NCI-H2171 (cell line): Measurements from ENCODE around the gene BRD2.
"Not testable (repeated sequence)": the region's sequence is repeated elsewhere in the genome, so short reads cannot be mapped to it uniquely, and the experiment has no call there.

ENCODE experiments used
- DNase-seq: peaks from one replicate; lab custom pipeline; 2025; lab: John Stamatoyannopoulos, UW

Gene BRD2

DNA sequence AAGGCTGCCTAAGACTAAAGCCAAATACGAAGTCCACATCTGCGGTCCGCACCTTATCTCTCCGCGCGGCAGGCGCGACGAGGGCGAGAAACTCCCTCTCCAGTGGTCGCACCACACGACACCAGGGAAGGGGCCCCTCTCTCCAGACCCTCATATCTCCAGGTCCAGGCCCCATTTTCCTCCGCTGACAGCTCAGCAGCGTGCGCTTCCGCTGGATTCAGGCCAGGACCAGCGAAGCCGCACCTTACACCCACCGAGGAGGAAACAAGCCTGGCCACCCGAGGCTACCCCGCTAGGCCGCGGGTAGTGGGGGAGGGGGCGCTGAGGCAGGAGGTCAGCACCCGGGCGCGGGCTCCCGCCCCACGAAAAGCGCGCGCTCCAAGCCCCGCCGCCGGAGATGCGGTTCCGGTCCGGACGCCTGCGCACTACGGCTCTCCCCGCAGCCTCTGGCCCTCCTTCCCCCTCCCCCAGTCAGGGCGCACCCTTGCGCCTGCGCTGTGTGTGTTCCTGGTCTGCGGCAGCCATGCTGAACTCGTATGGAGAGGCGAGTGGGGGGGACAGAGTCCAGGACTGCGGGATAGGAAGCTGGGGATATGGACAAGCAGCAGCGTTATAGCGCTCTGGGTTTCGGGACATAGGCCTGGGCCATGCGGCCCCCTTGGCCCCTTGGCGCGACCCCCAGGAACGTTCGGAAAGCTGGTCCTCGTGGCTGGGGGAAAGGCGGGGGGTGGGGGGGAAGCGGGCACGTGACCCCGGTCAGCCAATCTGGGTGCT is at the start of gene BRD2:
TSS of gene BRD2 (plus strand) at position 502 of the 774 bp plus-strand sequence. CDS start 4,305 bp downstream, outside the sequence.
- DNase-seq: peak; percentile 94

DNA sequence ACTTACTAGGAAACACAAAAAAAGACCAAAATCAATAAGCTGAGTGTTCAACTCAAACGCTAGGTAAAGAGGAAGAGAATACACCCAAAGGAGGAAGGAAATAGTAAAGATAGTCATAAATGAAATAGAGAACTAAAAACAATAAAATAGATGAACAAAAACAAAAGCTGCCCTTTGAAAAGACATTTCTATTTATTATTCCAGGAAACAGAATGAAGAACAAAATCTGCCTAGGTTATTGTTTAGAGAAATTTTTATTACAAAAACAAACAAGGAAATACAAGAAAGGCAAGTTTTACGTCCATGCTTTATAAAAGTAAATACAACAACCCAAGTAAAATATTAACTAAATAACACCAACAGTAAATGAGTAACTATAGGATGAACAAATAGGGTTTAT is 47.7 kb upstream of the BRD2 start:
- no peak for DNase-seq

DNA sequence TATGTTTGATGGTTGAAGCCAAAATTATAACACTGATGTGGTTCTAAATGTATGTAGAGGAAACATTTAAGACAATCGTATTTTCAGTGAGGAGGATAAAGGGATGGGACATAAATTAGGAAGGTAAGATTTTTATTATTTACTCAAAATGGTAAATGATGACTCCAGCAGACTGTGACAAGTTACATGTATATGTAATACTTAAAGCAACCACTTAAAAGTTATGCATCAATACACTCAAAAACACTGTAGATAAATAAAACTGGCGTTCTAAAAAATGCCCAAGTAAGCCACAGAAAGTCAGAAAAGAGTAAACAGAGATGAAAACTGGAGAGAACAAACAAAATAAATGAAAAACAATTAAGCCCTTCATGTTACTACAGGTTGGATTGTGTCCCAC is 46.3 kb upstream of the BRD2 start:
- no peak for DNase-seq

DNA sequence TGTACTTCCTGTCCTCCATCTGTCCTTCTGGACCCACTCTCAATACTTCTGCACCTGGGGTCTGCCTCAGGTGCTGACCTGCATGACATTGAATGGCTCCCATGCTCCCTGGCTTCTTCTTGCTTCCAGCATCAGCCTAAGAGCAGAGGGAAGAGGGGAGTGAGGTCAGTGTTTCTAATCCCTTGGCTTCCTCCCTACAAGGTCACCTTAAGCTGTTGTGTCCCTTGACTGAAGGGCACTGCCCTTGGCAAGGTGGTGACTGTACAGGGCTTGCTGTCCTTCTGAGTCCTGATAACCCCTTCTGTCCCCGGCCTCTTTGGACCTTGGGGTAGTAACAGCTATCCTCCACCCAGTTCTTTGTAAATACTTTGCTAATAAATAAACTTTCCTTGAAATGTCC is 37.2 kb upstream of the BRD2 start:
- no peak for DNase-seq

DNA sequence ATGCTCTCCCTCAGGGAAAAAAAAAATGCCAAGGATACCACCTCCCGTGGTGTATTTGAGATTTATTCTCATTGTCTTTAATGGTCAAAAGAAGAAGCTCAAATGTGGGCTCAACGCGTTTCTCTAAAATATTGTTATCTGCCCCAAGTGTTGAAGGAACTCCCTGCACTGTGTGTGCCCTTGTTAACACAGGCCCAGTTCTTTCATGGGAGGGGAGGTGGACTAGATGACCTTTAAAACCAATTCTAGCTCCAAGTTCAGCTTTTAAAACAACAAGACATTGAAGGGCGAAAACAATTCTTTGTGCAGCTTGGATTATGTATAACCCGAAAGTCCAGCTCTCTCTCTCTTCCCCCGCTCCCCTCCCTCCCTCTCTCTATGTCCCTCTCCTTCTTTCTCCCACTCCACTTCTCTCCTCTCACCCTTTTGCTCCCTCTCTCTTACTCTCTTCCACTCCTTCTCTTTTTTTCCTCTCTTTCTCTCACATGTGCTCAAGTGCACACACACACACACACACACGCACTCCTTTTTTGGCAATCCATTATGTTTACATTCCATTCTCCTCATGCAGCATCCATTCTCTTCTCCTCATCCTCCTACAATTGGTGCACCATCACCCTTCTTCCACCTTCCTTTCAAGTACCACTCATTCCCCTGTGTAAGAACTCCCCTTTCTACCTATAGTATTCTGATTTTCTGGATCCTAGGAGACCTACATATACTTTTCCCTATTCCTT is 36.1 kb upstream of the BRD2 start:
- DNase-seq: no peak

DNA sequence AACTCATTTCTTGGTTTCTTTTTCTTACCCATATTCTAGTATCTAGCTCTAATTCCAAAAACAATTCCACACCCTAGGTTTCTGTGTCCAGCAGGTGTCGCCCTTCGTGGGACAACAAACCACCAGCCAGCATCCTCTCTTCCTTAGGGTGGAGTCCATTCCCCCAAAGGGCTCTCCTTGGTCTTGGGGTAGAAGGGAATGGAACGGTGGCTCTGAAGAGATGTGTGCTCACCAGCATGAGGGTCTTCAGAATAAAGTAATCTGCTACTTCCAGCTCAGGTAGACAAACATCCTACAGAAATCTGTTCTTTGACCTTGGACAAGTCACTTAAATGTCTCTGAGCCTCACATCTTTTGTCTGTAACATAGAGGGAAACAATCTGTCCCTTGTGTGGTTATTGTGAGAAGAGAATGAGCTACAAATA is 34.7 kb upstream of the BRD2 start:
- DNase-seq: peak; percentile 30

DNA sequence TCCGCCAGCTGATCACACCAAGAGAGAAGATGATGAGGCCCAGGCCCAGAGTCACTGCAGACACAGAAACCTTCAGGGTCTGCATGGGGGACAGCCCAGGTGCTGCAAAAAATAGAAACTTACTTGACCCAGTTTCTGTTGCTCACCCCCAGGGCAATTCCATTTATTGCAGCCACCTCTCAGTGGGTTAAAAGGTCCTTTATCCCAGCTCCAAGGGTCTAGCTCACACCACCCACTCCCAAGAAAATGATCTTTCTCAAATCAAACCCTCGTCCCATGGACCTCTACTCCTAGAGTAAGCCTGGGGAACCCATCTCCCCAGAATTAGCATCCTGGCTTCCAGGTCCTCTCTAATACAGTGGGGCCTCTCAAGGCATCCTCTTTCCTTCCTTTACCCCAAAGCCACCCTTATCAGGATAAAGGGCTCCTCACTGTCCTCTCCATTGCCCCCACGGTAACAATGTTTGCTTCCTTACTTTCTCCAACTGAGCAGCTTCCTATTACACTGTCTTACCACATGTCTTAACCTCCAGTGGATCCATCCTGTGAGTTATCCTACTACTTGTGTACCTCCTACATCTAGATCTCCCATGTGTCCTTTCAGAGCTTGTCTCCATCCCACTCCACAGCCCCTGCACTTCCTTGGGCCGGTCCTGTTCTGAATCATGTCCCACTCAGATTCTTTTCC is 32.7 kb upstream of the BRD2 start:
- DNase-seq: no peak

DNA sequence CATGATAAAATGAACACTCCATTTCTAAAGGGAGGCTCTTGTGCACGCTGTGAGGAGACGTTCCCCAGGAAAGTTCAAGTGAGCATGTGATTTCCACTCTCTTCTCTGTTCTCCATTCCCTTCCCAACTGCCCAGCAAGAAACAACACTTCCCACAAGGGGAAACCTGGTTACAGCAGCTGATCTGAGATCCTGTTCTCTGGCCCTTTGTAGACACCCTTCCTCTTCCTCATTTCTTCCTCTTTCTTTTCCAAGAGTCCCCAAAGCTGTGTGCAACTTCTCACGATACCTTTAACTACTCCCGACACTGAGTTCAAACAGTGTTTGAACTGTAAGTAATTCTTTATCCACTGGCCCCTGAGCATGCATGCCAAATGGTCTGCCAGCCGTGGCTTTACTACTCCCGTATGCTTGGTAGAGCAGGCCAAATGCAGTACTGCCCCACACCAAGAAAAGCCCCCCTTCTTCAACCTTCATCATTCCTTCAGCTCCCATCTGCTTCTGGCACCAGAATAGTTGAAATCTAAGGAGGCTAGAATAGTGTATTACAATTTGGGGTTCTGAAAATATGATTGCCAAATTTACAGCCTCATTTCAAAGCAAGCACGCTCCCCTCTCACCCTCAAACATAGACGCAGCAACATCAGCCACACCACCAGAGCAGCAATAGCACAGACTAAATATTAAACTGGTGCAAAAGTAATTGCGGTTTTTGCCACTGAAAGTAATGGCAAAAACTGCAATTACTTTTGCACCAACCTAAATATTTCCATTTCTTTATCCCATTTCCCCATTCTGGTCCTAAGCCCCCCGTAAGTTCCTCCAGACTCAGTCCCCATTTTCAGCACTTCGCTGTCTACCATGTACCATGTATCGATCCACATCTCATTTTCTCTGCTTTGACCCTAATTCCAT is 31.9 kb upstream of the BRD2 start:
- no peak for DNase-seq

DNA sequence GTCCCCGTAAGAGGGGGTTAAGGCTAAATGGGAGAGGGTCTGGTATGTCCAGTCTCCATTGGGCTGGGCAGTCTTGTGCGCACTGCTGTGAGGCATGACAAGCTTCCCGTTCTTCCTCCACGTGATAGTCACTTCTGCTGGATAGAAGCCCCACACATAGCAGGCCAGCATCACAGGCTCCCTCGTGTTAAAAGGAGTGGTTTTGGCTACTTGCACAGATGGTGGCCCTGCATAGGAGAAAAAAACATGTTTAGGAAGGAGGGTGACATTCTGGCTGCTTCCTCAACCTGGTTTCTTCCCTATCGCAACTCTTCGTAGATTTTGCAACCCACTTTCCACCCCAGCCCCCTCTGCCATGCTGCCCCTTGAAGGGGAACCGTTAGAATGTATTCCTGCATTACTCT is 31.2 kb upstream of the BRD2 start:
- DNase-seq: no peak

DNA sequence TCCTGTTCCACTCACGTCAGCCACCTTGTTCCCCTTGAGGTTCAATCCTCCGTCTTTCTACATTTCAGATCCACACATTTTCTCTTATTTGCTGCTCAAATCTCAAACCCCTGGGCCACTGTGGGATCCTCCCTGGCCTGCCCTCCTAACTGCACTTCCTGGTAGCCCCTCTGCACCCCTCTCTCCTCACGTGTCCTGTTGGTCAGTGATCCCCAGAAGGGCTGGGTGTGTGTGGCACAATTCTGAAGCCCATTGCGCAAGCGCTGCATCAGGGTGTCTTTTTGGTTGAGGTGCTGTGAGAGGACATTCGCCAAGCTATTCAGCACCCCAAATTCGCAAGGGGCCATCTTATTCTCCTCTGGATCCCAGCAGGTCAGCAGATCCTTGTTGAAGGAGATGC is 29.9 kb upstream of the BRD2 start:
- DNase-seq: no peak

DNA sequence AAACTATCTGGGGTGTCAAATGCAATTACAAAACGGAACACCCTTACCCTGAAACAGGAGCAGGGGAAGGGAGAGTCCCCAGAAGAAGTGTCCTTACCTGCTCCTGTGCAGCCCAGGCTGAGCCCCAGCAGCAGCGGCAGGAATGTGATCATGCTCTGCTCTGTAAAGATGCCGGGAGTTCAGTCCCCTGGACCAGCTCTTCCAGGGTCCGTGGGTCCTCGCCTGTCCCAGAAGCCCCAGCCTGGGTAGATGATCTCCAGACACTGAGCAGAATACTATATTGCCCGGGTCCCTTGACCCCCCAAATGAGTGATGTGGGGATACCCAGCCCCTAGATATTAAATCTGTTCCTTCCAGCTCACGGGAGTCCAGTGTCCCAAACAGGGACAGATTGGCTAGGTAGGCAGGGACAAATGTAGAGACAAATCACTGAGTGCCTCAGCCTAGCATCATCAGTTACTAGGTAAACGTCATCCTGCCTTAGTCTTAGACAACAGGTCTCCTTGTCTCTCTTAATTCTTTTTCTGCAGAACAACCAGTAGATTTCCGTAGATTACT is 27.7 kb upstream of the BRD2 start, which contains the start of gene HLA-DMB:
TSS of gene HLA-DMB (minus strand) at position 373 of the 558 bp plus-strand sequence. CDS start at position 152, 221 bp downstream.
- no peak for DNase-seq

DNA sequence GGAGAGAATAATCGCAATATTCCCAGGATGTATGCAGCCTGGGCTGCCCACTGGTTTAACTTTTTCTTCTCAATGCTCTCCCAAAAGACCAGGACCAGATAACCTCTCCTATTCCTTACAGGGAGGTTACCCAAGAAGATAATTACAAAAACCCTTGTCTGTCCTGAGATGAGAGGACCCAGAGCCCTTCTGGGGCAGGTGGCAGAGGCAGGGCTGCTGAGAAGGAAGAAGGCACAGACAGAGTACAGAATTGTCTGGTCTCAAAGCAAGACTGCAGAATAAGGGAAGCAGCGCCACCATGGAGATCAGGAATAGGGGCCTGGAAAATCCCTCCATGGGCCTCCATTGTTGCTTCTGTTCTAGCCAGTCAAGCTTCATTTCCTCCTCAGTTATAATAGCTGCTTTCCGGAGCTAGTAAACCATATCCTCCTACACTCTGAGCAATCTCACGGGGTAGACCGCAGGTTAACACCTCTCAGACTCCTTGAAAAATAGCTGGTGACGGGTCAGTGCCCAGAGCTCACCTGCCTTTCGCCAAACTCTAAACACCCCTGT is 27.1 kb upstream of the BRD2 start:
- DNase-seq: no peak

DNA sequence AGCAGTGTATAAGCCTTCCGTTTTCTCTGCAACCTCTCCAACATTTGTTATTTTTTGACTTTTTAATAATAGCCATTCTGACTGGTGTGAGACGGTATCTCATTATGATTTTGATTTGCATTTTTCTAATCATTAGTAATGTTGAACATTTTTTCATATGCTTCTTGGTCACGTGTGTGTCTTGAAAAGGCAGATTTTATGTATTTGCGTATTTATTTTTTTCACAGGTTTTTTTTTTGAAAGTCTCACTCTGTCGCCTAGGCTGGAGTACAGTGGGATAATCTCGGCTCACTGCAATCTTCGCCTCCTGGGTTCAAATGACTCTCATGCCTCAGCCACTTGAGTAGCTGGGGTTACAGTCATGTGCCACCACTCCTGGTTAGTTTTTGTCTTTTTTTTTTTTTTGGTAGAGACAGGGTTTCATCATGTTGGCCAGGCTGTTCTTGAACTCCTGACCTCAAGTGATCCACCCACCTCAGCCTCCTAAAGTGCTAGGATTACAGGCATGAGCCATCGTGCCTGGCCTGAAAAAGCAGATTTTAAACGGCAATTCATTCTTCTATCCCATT is 25.8 kb upstream of the BRD2 start:
- DNase-seq: not testable (repeated sequence)

DNA sequence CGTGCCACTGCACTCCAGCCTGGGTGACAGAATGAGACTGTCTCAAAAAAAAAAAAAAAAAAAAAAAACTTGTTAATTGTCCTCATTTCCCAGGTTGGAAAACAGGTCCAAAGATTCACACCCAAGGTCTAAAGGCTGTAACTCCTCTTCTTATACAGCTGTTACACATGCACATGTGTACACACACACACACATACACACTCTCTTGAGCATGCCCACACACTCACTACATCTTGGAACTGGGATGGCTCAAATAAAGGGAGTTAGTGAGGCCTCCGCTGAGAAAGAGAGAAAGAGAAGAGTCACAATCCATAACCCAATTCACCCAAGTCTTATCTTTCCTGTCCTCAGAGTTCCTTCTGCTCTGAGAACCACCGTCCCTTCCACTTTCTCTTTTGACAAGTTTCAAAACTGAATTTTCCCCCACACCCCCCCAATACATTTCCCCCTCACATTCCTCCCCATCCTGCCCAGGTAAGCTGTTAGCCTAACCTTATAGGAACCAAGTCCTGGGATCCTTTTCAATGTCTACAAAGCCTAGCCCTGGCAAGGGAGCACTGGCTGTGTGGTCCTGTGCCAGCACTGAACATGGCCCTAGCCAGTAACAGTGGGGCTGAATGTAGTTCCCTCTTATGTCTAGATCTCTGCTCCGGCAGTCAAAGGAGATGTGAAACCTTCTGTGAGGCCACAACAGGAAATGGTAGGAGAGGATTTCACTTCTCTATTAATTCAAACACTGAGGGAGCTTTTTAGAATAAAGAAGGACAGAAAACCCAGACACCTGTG is 24.3 kb upstream of the BRD2 start:
- no peak for DNase-seq

DNA sequence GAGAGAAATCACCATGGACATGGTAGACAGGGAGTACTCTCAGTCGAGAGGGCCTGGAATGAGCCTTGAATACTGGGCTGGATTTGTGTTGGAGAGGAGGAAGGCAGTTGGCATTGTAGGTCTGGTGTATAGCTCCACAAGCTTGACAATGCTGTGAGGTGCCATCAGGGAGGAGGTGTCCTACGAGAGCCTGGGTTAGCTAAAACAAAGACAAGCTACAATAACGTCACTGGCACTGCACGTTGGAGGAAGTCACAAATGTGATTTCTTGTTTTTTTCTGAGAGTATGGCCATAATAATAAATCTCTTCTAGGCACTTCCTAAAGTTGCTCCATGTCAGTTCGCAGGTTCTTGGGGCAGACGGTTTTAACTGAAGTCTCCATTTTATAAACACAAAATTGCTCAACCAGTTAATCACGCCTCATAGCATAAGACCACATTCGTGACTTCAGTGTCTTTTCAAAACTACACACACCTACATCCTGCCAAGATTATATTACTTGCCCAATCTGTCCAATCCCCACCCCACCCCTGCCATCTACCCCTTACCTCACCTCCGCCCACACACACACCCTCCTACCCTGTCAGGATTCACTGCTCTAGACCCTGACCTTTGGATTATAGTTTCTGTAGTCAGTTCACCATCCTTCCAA is 23.2 kb upstream of the BRD2 start:
- no peak for DNase-seq

DNA sequence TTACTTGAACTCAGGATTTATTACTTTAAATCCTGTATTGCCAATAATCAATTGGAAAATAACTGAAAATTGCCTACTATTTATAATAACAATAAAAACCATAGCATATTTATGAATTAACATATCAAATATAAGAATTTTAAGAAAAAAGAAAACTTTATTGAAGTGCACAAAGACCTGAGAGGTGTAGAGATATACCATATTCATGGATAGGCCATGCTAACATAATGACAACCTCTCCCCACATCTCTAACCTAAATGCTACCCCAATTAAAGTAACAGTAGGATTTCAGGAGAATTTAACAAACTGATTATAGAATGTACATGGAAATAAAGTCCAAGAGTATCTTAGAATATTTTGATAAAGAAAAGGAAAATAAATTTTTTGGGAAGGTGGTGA is 22.4 kb upstream of the BRD2 start:
- no peak for DNase-seq

DNA sequence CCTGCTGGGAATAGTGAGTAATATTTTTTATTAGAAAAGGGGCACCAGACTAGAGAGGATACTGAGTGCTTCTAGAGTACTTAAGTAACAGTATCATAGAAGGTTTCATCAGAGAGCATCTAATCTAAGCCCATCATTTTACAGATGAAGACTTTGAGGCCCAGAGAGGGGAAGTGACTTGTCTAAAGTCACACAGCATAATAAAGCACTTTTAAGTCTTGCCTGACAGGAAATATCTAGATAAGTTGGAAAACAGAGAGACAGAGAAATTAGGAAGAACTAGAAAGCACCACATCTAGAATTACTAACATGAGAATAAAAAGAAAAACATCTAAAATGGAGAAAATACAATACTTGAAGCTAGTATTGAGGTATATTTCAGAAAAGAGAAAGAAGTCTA is 21.5 kb upstream of the BRD2 start:
- DNase-seq: no peak

DNA sequence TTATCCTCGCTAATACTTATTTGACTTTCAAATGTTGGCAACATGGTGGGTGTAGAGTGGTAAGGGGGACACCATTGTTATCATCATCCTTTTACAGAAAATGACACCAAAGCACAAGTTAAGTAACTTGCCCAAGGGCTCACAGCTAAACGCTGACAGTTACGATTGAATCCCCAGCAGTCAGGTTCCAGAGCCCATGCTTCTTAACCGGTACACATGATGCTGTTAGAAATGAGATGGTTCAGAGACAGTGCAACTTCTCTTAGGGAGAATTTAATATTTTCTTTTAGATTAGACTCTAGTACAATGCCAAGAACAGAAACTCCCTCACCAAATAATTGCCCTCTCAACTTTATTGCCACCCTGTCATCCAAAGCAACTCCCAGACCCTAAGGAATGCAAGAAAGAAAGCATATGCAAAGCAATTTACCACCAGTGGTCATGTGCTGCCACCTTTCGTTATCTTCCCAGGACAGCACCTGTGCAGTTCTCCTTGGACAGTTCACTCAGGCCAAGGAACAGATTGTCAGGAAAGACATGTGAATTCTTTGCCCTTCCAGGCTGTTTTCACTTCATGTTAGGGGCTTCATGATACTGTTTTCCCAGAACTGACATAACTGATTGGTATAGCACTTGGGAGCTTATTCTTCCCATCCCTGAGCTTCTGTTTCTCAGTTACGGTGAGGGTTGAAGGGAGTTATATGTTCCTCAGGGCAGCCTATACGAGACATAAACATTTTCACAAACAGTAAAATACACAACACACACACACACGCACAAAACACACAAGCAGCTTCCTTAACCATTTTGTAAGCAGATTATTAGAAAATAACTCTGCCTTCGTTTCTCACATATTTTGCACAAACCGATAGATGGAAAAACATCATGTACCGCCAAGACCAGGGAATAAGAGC is 20.6 kb upstream of the BRD2 start:
- DNase-seq: no peak
